ENCODE data around the gene TECPR2.

DNA sequence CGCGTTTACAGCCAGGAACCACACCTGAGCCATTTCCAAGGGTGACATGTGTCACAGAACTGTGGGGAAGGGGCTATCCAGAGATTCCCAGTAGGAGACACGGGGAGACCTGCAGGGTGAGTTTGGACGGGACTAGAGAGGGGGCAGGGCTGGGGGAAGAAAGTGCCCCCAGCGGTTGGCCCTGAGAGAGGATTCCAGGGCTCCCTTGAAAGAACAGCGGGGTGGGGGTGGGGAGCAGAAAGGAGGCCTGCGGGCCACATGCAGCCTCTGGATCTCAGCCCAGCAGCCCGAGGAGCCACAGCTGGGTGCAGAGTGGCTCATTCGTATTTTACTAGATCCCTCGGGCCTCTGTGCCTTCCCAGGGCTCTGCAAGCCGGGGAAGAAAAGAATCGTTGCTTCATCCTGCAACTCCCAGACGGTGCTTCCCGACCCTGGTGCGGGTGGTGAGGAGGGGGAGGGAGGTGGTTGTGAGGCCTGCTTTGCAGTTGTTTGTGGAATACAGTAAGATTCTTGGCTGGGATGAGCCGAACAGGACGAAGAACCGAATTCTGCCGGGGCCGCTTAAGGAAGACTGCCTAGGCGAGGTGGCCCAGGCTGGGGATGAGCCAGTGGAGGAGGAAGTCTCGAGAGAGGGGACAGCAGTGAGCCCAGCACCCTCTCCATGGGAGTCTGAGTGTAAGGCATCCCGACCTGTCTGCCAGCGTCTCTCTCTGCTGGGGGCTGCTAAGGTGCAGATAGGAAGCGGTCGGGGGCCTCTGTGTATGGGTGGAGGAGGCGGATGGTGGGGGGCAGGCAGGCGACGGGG is 182.9 kb downstream of the TECPR2 start:
- TF ChIP-seq, protein P1, sequence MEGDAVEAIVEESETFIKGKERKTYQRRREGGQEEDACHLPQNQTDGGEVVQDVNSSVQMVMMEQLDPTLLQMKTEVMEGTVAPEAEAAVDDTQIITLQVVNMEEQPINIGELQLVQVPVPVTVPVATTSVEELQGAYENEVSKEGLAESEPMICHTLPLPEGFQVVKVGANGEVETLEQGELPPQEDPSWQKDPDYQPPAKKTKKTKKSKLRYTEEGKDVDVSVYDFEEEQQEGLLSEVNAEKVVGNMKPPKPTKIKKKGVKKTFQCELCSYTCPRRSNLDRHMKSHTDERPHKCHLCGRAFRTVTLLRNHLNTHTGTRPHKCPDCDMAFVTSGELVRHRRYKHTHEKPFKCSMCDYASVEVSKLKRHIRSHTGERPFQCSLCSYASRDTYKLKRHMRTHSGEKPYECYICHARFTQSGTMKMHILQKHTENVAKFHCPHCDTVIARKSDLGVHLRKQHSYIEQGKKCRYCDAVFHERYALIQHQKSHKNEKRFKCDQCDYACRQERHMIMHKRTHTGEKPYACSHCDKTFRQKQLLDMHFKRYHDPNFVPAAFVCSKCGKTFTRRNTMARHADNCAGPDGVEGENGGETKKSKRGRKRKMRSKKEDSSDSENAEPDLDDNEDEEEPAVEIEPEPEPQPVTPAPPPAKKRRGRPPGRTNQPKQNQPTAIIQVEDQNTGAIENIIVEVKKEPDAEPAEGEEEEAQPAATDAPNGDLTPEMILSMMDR (conservative IDR thresholded peaks at IDR 0.05) = no peak
- no peak for TF ChIP-seq EZH2 (IDR thresholded peaks at IDR 0.05; ENCODE audit: low read depth)

All from PC-9 (cell line).